Right lobe of liver (tissue), 4 donors: ENCODE data around the gene TSC22D3.

Experiments used
- CTCF ChIP-seq, 4 donors: fragments of 200-600 bp in 3 of 4; fragments of 450-650 bp in 1 of 4; IDR thresholded peaks; one replicate each; pipeline versions ENCODE4 v1.5.1 to v1.8.0; 2016 to 2022; ENCODE audit warnings: antibody characterized with exemption in 4 of 4, mild to moderate bottlenecking in 2 of 4
- POLR2A ChIP-seq: fragments of 450-650 bp; IDR thresholded peaks from one replicate; pipeline ENCODE4 v1.6.1; 2017; ENCODE audit warnings: antibody characterized with exemption, mild to moderate bottlenecking
- donor health status: DM: no; HTN: no; CAD: no.
- donor health status: DM: no; HTN: no; CAD: no.
- donor health status: DM: no; HTN: yes; CAD: no.

GRCh38 chrX:107675365-107675654 is 100.3 kb downstream of the TSC22D3 start:
- TF ChIP-seq CTCF (IDR thresholded peaks at IDR 0.05): no peak
- no peak for TF ChIP-seq POLR2A
